ENCODE measurements around the gene EFNA2. TPM values are rescaled to one million over a fixed set of nuclear protein-coding genes. Genes with fewer than 3 reads are reported as not detected.

EFNA2 gene
- total and polyA plus RNA-seq, 2 of the 4 experiments (the other 2 are of a cell fraction) = not detected

DNA sequence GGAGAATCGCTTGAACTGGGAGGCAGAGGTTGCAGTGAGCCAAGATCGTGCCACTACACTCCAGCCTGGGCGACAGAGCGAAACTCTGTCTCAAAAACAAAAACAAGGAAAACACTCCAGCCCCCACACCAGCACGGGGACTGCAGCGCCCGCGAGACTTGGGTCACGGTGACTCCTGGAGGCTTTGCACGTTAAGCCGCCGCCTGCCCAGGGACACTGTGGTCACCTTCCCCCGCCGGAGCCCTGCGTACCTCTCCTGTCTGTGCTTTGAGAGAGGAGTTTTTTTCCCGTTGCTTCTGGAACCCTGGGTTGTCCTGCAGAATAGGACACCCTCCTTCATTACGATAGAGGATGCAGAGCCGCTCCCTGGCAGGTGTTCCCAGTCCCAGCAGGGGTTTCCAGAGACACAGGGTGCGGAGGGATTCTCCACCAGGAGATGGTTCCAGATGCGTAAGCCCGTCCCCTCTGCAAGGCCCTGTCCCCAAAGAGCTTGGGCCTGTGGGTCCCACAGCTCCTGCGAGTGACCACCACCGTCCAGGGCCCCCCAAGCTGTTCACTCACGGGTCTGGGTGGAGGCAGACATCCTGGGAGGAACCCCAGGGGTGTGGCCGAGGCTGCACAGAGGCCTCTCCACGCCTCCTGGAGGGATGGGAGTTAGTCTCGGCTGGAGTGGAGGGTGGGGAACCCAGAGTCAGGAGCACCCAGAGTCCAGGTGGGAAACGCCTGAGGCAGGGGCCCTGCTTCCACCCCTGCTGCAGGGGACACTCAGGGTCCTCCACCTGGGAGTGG lies 55.2 kb downstream of the EFNA2 start:
- Histone ChIP-seq H3K4me1 (ENCODE audit: control insufficient read depth, insufficient read depth, low read length) (no peaks in the 10 kb centered on the region), H2BK5ac (ENCODE audit: low read depth, low read length, poor library complexity, severe bottlenecking) (no peak overlapping the region), H3K9ac (ENCODE audit: low read depth, low read length) (no peak overlapping the region), H4K20me1 (ENCODE audit: insufficient read depth, low read length) (no peaks in the 10 kb centered on the region), H3K4ac (ENCODE audit: low read depth, low read length) (no peak overlapping the region), H3K4me2 (ENCODE audit: low read depth, low read length) (no peak overlapping the region), H3K18ac (ENCODE audit: low read depth, low read length) (no peak overlapping the region), H3K27me3 (ENCODE audit: control insufficient read depth, insufficient read depth, low read length) (peaks cover 16% of the 10 kb centered on the region), H3K9me3 (ENCODE audit: control insufficient read depth, insufficient read depth, low read length) (no peaks in the 10 kb centered on the region), H3K56ac (ENCODE audit: extremely low read depth, insufficient read depth, low read length) (no peak overlapping the region), H2BK15ac (ENCODE audit: low read depth, low read length) (no peak overlapping the region), H3K23ac (ENCODE audit: low read depth, low read length) (no peak overlapping the region), H2AFZ (replicated peaks; ENCODE audit: low read length, poor library complexity) (peak overlapping the region; percentile 51), H4K8ac (ENCODE audit: low read depth in 2 of 2, low read length in 2 of 2) (no peak overlapping the region), H2AK9ac (replicated peaks; ENCODE audit: low read depth, low read length, poor library complexity) (no peak overlapping the region), H3K79me1 (ENCODE audit: low read depth in 1 of 2, low read length in 2 of 2) (no peaks in the 10 kb centered on the region), H3K9me1 (ENCODE audit: insufficient read depth, low read length) (no peaks in the 10 kb centered on the region), H3K36me3 (ENCODE audit: control insufficient read depth, insufficient read depth, low read length) (no peaks in the 10 kb centered on the region), H4K91ac (ENCODE audit: insufficient read depth, low read depth, low read length) (no peak overlapping the region), H3K27ac (ENCODE audit: insufficient read depth, low read length) (no peak overlapping the region), H4K5ac (ENCODE audit: low read depth, low read length) (no peak overlapping the region), H3K14ac (replicated peaks; ENCODE audit: low read depth, low read length) (no peak overlapping the region), H2AK5ac (ENCODE audit: low read depth, low read length) (no peak overlapping the region), H2BK20ac (ENCODE audit: low read depth, low read length) (no peak overlapping the region), H2BK120ac (ENCODE audit: low read depth, low read length) (no peak overlapping the region), H3K4me3 (ENCODE audit: insufficient read depth, low read depth, low read length) (no peak overlapping the region)
- TF ChIP-seq MAZ (IDR thresholded peaks at IDR 0.05; ENCODE audit: borderline replicate concordance, low read depth, low read length) = no peak
- TF ChIP-seq, protein P1, sequence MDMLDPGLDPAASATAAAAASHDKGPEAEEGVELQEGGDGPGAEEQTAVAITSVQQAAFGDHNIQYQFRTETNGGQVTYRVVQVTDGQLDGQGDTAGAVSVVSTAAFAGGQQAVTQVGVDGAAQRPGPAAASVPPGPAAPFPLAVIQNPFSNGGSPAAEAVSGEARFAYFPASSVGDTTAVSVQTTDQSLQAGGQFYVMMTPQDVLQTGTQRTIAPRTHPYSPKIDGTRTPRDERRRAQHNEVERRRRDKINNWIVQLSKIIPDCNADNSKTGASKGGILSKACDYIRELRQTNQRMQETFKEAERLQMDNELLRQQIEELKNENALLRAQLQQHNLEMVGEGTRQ (IDR thresholded peaks at IDR 0.05; ENCODE audit: low read depth, low read length) = no peak
- no peak for TF ChIP-seq RAD21 (IDR thresholded peaks at IDR 0.05; ENCODE audit: low read length)
- TF ChIP-seq RCOR1 (IDR thresholded peaks at IDR 0.05; ENCODE audit: insufficient replicate concordance, low read length) = no peak
- TF ChIP-seq, protein P2, sequence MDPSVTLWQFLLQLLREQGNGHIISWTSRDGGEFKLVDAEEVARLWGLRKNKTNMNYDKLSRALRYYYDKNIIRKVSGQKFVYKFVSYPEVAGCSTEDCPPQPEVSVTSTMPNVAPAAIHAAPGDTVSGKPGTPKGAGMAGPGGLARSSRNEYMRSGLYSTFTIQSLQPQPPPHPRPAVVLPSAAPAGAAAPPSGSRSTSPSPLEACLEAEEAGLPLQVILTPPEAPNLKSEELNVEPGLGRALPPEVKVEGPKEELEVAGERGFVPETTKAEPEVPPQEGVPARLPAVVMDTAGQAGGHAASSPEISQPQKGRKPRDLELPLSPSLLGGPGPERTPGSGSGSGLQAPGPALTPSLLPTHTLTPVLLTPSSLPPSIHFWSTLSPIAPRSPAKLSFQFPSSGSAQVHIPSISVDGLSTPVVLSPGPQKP (IDR thresholded peaks at IDR 0.05; ENCODE audit: borderline replicate concordance, low read depth, low read length) = no peak
- TF ChIP-seq POLR2A (IDR thresholded peaks at IDR 0.05; ENCODE audit: low read depth, low read length) = no peak
- TF ChIP-seq CHD1 (IDR thresholded peaks at IDR 0.05; ENCODE audit: low read depth, low read length) = no peak
- TF ChIP-seq MAFK (IDR thresholded peaks at IDR 0.05; ENCODE audit: low read depth, low read length) = no peak
- TF ChIP-seq FOS (IDR thresholded peaks at IDR 0.05; ENCODE audit: low read depth, low read length) = no peak
- no peak for TF ChIP-seq CEBPB (IDR thresholded peaks at IDR 0.05; ENCODE audit: low read depth, low read length)
- no peak for TF ChIP-seq MXI1 (IDR thresholded peaks at IDR 0.05; ENCODE audit: borderline replicate concordance, low read depth, low read length)
- no peak for TF ChIP-seq SMC3 (IDR thresholded peaks at IDR 0.05; ENCODE audit: low read depth, low read length)
- TF ChIP-seq, protein P3, sequence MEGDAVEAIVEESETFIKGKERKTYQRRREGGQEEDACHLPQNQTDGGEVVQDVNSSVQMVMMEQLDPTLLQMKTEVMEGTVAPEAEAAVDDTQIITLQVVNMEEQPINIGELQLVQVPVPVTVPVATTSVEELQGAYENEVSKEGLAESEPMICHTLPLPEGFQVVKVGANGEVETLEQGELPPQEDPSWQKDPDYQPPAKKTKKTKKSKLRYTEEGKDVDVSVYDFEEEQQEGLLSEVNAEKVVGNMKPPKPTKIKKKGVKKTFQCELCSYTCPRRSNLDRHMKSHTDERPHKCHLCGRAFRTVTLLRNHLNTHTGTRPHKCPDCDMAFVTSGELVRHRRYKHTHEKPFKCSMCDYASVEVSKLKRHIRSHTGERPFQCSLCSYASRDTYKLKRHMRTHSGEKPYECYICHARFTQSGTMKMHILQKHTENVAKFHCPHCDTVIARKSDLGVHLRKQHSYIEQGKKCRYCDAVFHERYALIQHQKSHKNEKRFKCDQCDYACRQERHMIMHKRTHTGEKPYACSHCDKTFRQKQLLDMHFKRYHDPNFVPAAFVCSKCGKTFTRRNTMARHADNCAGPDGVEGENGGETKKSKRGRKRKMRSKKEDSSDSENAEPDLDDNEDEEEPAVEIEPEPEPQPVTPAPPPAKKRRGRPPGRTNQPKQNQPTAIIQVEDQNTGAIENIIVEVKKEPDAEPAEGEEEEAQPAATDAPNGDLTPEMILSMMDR (conservative IDR thresholded peaks at IDR 0.05; ENCODE audit: low read depth, low read length) = no peak
- no peak for TF ChIP-seq BHLHE40 (IDR thresholded peaks at IDR 0.05; ENCODE audit: low read depth, low read length)
- TF ChIP-seq NFE2L2 (IDR thresholded peaks at IDR 0.05; ENCODE audit: low read depth, low read length) = no peak
- no peak for TF ChIP-seq RFX5 (IDR thresholded peaks at IDR 0.05; ENCODE audit: low read depth, low read length)
- ChIA-PET CTCF (no interaction called here), POLR2A (ENCODE audit: unreplicated experiment) (no interaction called here)
- dilution Hi-C loops (cut with HindIII; ENCODE audit: low sequenced_read_pairs, unreplicated experiment) (no loop called here), intact Hi-C loops (cut with micrococcal nuclease) (no loop called here), in situ Hi-C loops (cut with MboI; ENCODE audit: low sequenced_read_pairs) (no loop called here)
- DNase-seq (no peak), ATAC-seq (ENCODE audit: low read depth) (no peak)
- no TSS peak for BruUV-seq (replicated peaks)
- 57% methylated on average over 6 of the region's 28 CpGs; no CpG with 5 or more reads in 1 of the 2 experiments for WGBS, 2 experiments (ENCODE audit: extremely low coverage in 2 of 2, insufficient read length in 1 of 2)

Measured in IMR-90 (cell line).